GM12801 (cell line): ENCODE measurements around the gene ADCY1.

Experiments used
- CTCF ChIP-seq: IDR thresholded peaks from one replicate; pipeline ENCODE4 v1.5.1; 2011; ENCODE audit warnings: control low read depth; ENCODE audit not compliant: insufficient read length; ENCODE audit errors: extremely low read depth

Gene ADCY1

GRCh38 chr7:45609180-45609579, 35.0 kb downstream of the ADCY1 start:
- TF ChIP-seq CTCF, result no peak

- no peak for TF ChIP-seq CTCF
Observed at GRCh38 chr7:45610019-45610418, 35.9 kb downstream of the ADCY1 start.

- TF ChIP-seq CTCF, result no peak
Observed at GRCh38 chr7:45610660-45611299, 36.6 kb downstream of the ADCY1 start.

- TF ChIP-seq CTCF, result no peak
Observed at GRCh38 chr7:45617166-45617565, 43.0 kb downstream of the ADCY1 start.

- TF ChIP-seq CTCF, result no peak
Observed at GRCh38 chr7:45622058-45622457, 47.9 kb downstream of the ADCY1 start.

GRCh38 chr7:45623157-45623556, 49.0 kb downstream of the ADCY1 start:
- no peak for TF ChIP-seq CTCF

- no peak for TF ChIP-seq CTCF
Observed at GRCh38 chr7:45623740-45624391, 49.7 kb downstream of the ADCY1 start.
